WTC11 (cell line): ENCODE results near the gene RFTN1. TPM values are rescaled to one million over a fixed set of nuclear protein-coding genes. Genes with fewer than 3 reads are reported as not detected.

Experiments
- ATAC-seq: fragments of 200-7000 bp; cut with Tn5 transposase; 2 replicates; pipeline ENCODE4 v1.10.0; 2021; ENCODE audit warnings: mild to moderate bottlenecking, moderate library complexity
- CTCF ChIA-PET: fragments of 300-600 bp; sonication (Branson Sonifier 250); formaldehyde crosslinking; loops from one replicate; lab custom pipeline; 2021; ENCODE audit warnings: antibody characterized with exemption; lab: Charles Lee
- POLR2A ChIA-PET: fragments of 350-600 bp; sonication (Branson Sonifier 250); formaldehyde crosslinking; loops from one replicate; lab custom pipeline; 2021; ENCODE audit warnings: antibody characterized with exemption; lab: Charles Lee
- DNase-seq: peaks from one replicate; pipeline ENCODE4 v3.0.0; 2021; ENCODE audit warnings: low spot score
- H3K27ac Mint-ChIP-seq: 2 replicates; pipeline ENCODE4 v1.8.0; 2021; ENCODE audit warnings: mixed read lengths
- H3K27me3 Mint-ChIP-seq: 2 replicates; pipeline ENCODE4 v1.8.0; 2021; ENCODE audit warnings: low read depth, mild to moderate bottlenecking, moderate library complexity, mixed read lengths
- H3K36me3 Mint-ChIP-seq: 2 replicates; pipeline ENCODE4 v1.8.0; 2021; ENCODE audit warnings: mixed read lengths
- H3K4me1 Mint-ChIP-seq: 2 replicates; pipeline ENCODE4 v1.8.0; 2022; ENCODE audit warnings: mixed read lengths
- H3K4me3 Mint-ChIP-seq: 2 replicates; pipeline ENCODE4 v1.8.0; 2021; ENCODE audit warnings: mild to moderate bottlenecking, moderate library complexity, mixed read lengths
- H3K9me3 Mint-ChIP-seq: 2 replicates; pipeline ENCODE4 v1.8.0; 2021; ENCODE audit warnings: mixed read lengths
- CDX4 ChIP-seq: fragments of 250-450 bp; sonication (Bioruptor Pico); IDR thresholded peaks from 2 replicates; pipeline ENCODE4 v1.9.0; 2021; ENCODE audit warnings: moderate library complexity, mild to moderate bottlenecking, inconsistent platforms, borderline replicate concordance
- CTCF ChIP-seq: fragments of 200-600 bp; IDR thresholded peaks from 2 replicates; pipeline ENCODE4 v1.8.0; 2022; ENCODE audit warnings: antibody characterized with exemption
- EMX1 ChIP-seq: fragments of 250-450 bp; sonication (Bioruptor Pico); IDR thresholded peaks from 2 replicates; pipeline ENCODE4 v1.8.0; 2021; ENCODE audit warnings: mild to moderate bottlenecking
- GABPB1 ChIP-seq: sonication (generic); formaldehyde crosslinking; IDR thresholded peaks from 2 replicates; pipeline ENCODE4 v1.8.1; 2023; ENCODE audit warnings: mild to moderate bottlenecking, missing genetic modification reagents
- GRHL2 ChIP-seq: fragments of 250-450 bp; sonication (Bioruptor Pico); IDR thresholded peaks from 2 replicates; pipeline ENCODE4 v1.8.0; 2022; ENCODE audit warnings: mild to moderate bottlenecking, moderate library complexity; ENCODE audit not compliant: insufficient replicate concordance, severe bottlenecking
- GTF2I ChIP-seq: fragments of 250-450 bp; sonication (Bioruptor Pico); conservative IDR thresholded peaks from 2 replicates; pipeline ENCODE4 v1.4.0; 2021; ENCODE audit warnings: mild to moderate bottlenecking
- JAZF1 ChIP-seq: fragments of 250-450 bp; sonication (Bioruptor Pico); IDR thresholded peaks from 2 replicates; pipeline ENCODE4 v1.9.0; 2021; ENCODE audit warnings: moderate library complexity, mild to moderate bottlenecking, inconsistent platforms
- JUN ChIP-seq: sonication (generic); formaldehyde crosslinking; IDR thresholded peaks from 2 replicates; pipeline ENCODE4 v1.8.0; 2023; ENCODE audit warnings: mild to moderate bottlenecking, missing genetic modification reagents
- NR3C1 ChIP-seq: sonication (generic); formaldehyde crosslinking; conservative IDR thresholded peaks from 2 replicates; pipeline ENCODE4 v1.8.1; 2023; ENCODE audit warnings: low read depth, mild to moderate bottlenecking, missing genetic modification reagents
- RELA ChIP-seq: sonication (generic); formaldehyde crosslinking; IDR thresholded peaks from 2 replicates; pipeline ENCODE4 v1.8.1; 2022; ENCODE audit warnings: missing genetic modification reagents, mild to moderate bottlenecking, borderline replicate concordance
- SOX15 ChIP-seq: fragments of 250-450 bp; sonication (Bioruptor Pico); IDR thresholded peaks from 2 replicates; pipeline ENCODE4 v1.9.0; 2021; ENCODE audit warnings: mild to moderate bottlenecking
- TEAD1 ChIP-seq: sonication (generic); formaldehyde crosslinking; IDR thresholded peaks from 2 replicates; pipeline ENCODE4 v1.8.0; 2022; ENCODE audit warnings: mild to moderate bottlenecking, missing genetic modification reagents
- USF1 ChIP-seq: sonication (generic); formaldehyde crosslinking; IDR thresholded peaks from 2 replicates; pipeline ENCODE4 v1.8.0; 2022; ENCODE audit warnings: mild to moderate bottlenecking, missing genetic modification reagents
- ZBTB21 ChIP-seq: sonication (generic); formaldehyde crosslinking; IDR thresholded peaks from 2 replicates; pipeline ENCODE4 v1.8.1; 2023; ENCODE audit warnings: mild to moderate bottlenecking, missing genetic modification reagents, borderline replicate concordance
- ZNF121 ChIP-seq: sonication (generic); formaldehyde crosslinking; IDR thresholded peaks from 2 replicates; pipeline ENCODE4 v1.8.0; 2023; ENCODE audit warnings: missing genetic modification reagents
- ZNF138 ChIP-seq: sonication (generic); formaldehyde crosslinking; conservative IDR thresholded peaks from 2 replicates; pipeline ENCODE4 v1.8.1; 2022; ENCODE audit warnings: mild to moderate bottlenecking, moderate library complexity, missing genetic modification reagents
- total RNA-seq: library from RNA; stranded (reverse); gene quantifications from 3 replicates; pipeline ENCODE4 v1.2.3, GENCODE V29; 2021

Gene RFTN1
- total RNA-seq, 1 experiment from 2014 or later, result 3.8 TPM

- H3K36me3 Mint-ChIP-seq, result no peaks in the 10 kb centered on the region
- no peaks in the 10 kb centered on the region for H3K9me3 Mint-ChIP-seq
- H3K27me3 Mint-ChIP-seq, result no peaks in the 10 kb centered on the region
- H3K27ac Mint-ChIP-seq, result no peak overlapping the region
- peaks cover 11% of the 10 kb centered on the region for H3K4me1 Mint-ChIP-seq
- POLR2A ChIA-PET, result no interaction called here
- DNase-seq, result no peak
- TF ChIP-seq ZBTB21 (CRISPR knock-in tag) (no peak), JUN (CRISPR knock-in tag) (no peak), GABPB1 (CRISPR knock-in tag) (no peak), NR3C1 (CRISPR knock-in tag) (no peak), JAZF1 (no peak), GTF2I (CRISPR knock-in tag) (no peak)
- CTCF ChIA-PET, result no interaction called here
- no peak for ATAC-seq
- H3K4me3 Mint-ChIP-seq, result no peak overlapping the region
These were observed 90.2 kb downstream of the RFTN1 start for GRCh38 chr3:16423298-16423697.

- H3K36me3 Mint-ChIP-seq, result no peaks in the 10 kb centered on the region
These were observed 93.8 kb downstream of the RFTN1 start for GRCh38 chr3:16419640-16420241.

GRCh38 chr3:16417945-16418739, 95.4 kb downstream of the RFTN1 start:
- TF ChIP-seq GRHL2 (CRISPR knock-in tag) (no peak), CDX4 (CRISPR knock-in tag) (no peak), SOX15 (CRISPR knock-in tag) (no peak), TEAD1 (CRISPR knock-in tag) (no peak), ZNF121 (CRISPR knock-in tag) (no peak), CTCF (no peak), ZNF138 (no peak), RELA (no peak), GTF2I (CRISPR knock-in tag) (no peak)
- TF ChIP-seq, all 79 proteins: peak for 0
- Mint-ChIP-seq H3K4me3 (no peak overlapping the region), H3K27ac (no peak overlapping the region), H3K27me3 (no peaks in the 10 kb centered on the region), H3K4me1 (peaks cover 5% of the 10 kb centered on the region), H3K9me3 (no peaks in the 10 kb centered on the region), H3K36me3 (no peaks in the 10 kb centered on the region)
- POLR2A ChIA-PET, result no interaction called here
- no peak for ATAC-seq
- CTCF ChIA-PET, result no interaction called here
- DNase-seq, result no peak

More at GRCh38 chr3:16419640-16420241, 93.8 kb downstream of the RFTN1 start:
- H3K4me3 Mint-ChIP-seq, result no peak overlapping the region
- no peak for TF ChIP-seq USF1 (CRISPR knock-in tag)
- TF ChIP-seq CDX4 (CRISPR knock-in tag), result no peak
- no peak for TF ChIP-seq EMX1 (CRISPR knock-in tag)
- TF ChIP-seq, all 79 proteins: peak for 0
- DNase-seq (no peak), ATAC-seq (0 out of 2 replicates have a peak, but pooled peaks have one; percentile 28)
- Mint-ChIP-seq H3K9me3 (no peaks in the 10 kb centered on the region), H3K4me1 (peaks cover 5% of the 10 kb centered on the region), H3K27ac (no peak overlapping the region), H3K27me3 (no peaks in the 10 kb centered on the region)
- POLR2A ChIA-PET, result no interaction called here
- CTCF ChIA-PET, result no interaction called here
